GM12892 (cell line): ENCODE results near the gene RAB36.
A peak's percentile ranks its signal among the peaks of the same experiment; 100 is the strongest.

Experiments
- DNase-seq: peaks from one replicate; pipeline ENCODE4 v3.0.0; 2011; ENCODE audit not compliant: insufficient read length
- FAIRE-seq: peaks from 2 replicates; lab custom pipeline; 2011; peaks lifted over from hg19 to GRCh38; lab: Jason Lieb, UNC
- POLR2A ChIP-seq: IDR thresholded peaks from 2 replicates; pipeline ENCODE4 v1.6.1; 2011; ENCODE audit warnings: low read depth, low read length, control low read depth
- POLR2AphosphoS5 ChIP-seq: IDR thresholded peaks from 2 replicates; pipeline ENCODE4 v1.6.1; 2011; ENCODE audit warnings: low read depth, low read length, control low read depth
- TAF1 ChIP-seq: IDR thresholded peaks from 2 replicates; pipeline ENCODE4 v1.6.1; 2011; ENCODE audit warnings: low read depth, mild to moderate bottlenecking, control low read depth, low read length, borderline replicate concordance

RAB36 gene

GRCh38 chr22:23169043-23169406 is 23.7 kb downstream of the RAB36 start:
- FAIRE-seq: no peak
- TF ChIP-seq POLR2AphosphoS5 (no peak), POLR2A (no peak), TAF1 (no peak)
- DNase-seq: no peak

DNA sequence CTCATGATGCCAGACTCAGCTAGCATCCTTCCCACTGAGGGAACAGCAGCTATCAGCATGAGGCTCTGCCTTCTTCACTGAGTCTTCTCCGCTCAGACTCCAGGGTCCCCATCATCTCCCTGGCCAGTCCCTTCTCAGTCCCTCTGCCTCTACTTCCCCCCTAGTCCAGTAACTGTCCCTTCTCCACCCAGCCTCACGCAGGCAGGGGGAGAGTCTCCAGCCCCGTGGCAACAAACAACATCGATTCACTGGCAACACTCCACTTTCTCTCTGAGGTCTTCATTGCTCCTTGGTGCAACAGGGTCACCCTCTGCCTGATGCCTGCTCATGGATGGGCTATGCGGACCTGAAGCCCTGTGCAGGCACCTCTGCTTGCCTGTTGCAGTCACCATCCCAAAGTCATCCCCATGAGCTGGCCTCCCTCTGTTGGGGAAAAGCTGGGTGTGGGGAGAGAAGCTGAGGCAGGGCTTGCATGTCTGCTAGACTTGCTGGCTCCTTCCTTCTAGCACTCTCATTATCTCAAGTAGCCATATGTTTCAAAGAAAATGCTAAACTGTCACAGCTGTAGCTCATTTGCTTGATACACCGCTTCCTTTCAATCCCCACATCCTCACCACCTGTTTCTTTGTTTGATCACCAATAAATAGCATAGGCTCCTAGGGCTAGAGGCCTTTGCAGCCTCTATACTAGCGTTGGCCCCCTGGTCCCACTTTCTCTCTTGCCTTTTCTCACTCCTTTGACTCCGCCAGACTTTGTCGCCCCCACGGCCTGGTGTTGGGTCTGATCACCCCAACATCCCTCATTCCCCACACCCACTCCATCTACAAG is 30.8 kb downstream of the RAB36 start:
- DNase-seq: no peak
- TF ChIP-seq POLR2A (no peak), TAF1 (no peak), POLR2AphosphoS5 (no peak)
- no peak for FAIRE-seq

- TF ChIP-seq POLR2AphosphoS5 (no peak), TAF1 (no peak), POLR2A (no peak)
- FAIRE-seq: no peak
- no peak for DNase-seq
These were observed 31.4 kb downstream of the RAB36 start for GRCh38 chr22:23176645-23177027.

- no peak for DNase-seq
- peak; percentile 64 for FAIRE-seq
- TF ChIP-seq TAF1: no peak
- no peak for TF ChIP-seq POLR2A
- TF ChIP-seq POLR2AphosphoS5: no peak
These were observed 31.9 kb downstream of the RAB36 start for GRCh38 chr22:23177197-23177596.

DNA sequence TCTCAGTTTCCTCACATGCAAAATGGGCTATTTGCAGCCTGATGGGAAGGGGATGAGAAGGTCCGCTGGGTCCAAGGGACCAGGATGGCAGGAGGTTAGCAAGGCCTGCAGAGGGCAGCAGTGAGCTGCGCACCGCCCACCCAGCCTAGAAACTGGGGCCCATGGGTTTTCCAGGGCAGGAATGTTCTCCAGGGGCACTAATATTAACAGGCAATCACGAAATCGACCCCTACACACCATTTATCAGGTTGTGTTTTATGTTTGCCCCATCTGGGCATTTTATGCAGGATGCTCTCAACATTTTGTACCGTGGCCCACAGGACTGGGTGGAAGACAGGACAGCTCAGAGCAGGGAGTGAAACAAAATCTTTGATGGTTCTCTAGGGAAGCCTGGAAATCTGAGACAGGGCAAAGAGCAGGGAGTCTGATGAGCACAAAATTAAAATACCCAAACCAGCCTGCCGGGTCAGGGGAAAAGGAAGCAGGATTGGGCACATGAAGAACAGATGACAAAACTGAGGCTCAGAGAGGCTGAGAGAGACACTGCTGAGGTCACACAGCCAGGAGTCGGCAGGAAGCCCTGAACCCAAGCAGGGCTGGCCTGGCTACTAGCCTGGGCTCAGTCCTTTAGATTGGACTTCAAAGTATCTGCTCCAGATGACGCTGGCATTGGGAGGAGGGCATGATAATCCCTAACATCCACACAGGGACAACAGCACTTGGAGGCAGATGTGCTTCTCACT is 33.4 kb downstream of the RAB36 start:
- peak; percentile 77 for FAIRE-seq
- no peak for TF ChIP-seq POLR2A
- TF ChIP-seq TAF1: no peak
- TF ChIP-seq POLR2AphosphoS5: no peak

DNA sequence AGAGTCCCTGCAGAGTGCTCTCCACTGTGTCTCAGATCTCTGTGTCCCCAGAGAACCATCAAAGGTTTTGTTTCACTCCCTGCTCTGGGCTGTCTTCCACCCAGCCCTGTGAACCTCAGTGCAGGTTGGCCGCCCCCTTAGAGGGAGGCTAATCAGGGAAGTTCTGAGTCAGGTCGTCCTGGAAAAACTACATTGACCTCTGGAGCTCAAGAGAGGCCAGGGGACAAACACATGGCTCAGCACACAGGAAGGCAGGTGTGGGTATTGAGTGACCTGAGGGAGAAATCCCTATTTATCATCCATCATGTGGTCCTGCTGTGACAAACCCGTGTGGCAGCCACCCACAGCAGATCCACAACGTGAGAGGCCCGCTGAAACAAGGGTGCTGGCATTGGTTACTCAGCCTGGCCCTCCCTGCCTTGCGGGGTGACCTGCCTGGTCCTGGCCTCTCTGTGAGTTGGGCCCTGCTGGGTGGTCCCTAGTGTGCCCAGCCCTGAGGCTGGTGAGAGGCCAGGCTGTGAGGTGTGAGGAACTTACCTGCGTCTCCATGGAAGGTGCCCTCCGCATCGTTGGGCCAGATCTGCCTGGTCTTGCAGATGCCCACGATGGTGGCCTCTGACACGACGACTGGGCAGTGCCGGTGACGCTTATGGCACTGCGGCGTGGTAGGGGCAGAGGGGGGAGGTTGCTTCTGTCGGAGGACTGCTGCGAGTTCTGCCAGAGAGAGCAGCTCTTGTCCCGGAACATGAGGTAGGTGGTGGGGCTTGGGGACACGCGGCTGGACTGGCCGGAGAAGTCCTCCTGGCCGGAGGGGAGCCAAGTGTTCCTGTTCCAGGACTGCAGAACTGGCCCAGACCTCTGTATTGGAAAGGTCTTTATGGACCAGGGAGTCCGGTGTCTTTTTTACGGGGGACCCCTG is 34.4 kb downstream of the RAB36 start:
- no peak for FAIRE-seq
- TF ChIP-seq POLR2AphosphoS5: no peak
- TF ChIP-seq TAF1: no peak
- TF ChIP-seq POLR2A: no peak
- DNase-seq: no peak

More for the DNA sequence above, 33.4 kb downstream of the RAB36 start:
- DNase-seq: peak; percentile 64

- TF ChIP-seq TAF1 (no peak), POLR2AphosphoS5 (no peak), POLR2A (no peak)
- peak; percentile 67 for DNase-seq
- peak; percentile 50 for FAIRE-seq
These were observed 35.1 kb downstream of the RAB36 start, which contains the start of gene BCR for GRCh38 chr22:23180301-23180892. BCR (plus strand) TSS chr22:23180509; CDS start chr22:23180961, 452 bp downstream.

DNA sequence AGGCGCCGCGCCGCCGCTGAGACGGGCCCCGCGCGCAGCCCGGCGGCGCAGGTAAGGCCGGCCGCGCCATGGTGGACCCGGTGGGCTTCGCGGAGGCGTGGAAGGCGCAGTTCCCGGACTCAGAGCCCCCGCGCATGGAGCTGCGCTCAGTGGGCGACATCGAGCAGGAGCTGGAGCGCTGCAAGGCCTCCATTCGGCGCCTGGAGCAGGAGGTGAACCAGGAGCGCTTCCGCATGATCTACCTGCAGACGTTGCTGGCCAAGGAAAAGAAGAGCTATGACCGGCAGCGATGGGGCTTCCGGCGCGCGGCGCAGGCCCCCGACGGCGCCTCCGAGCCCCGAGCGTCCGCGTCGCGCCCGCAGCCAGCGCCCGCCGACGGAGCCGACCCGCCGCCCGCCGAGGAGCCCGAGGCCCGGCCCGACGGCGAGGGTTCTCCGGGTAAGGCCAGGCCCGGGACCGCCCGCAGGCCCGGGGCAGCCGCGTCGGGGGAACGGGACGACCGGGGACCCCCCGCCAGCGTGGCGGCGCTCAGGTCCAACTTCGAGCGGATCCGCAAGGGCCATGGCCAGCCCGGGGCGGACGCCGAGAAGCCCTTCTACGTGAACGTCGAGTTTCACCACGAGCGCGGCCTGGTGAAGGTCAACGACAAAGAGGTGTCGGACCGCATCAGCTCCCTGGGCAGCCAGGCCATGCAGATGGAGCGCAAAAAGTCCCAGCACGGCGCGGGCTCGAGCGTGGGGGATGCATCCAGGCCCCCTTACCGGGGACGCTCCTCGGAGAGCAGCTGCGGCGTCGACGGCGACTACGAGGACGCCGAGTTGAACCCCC is 35.8 kb downstream of the RAB36 start:
- FAIRE-seq (no peak), DNase-seq (no peak)
- TF ChIP-seq POLR2AphosphoS5 (no peak), TAF1 (no peak), POLR2A (no peak)

DNA sequence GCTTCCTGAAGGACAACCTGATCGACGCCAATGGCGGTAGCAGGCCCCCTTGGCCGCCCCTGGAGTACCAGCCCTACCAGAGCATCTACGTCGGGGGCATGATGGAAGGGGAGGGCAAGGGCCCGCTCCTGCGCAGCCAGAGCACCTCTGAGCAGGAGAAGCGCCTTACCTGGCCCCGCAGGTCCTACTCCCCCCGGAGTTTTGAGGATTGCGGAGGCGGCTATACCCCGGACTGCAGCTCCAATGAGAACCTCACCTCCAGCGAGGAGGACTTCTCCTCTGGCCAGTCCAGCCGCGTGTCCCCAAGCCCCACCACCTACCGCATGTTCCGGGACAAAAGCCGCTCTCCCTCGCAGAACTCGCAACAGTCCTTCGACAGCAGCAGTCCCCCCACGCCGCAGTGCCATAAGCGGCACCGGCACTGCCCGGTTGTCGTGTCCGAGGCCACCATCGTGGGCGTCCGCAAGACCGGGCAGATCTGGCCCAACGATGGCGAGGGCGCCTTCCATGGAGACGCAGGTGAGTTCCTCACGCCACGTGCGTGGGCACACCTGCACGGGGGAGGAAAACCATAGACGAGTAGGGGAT is 36.5 kb downstream of the RAB36 start:
- no peak for FAIRE-seq
- DNase-seq: no peak
- TF ChIP-seq TAF1 (no peak), POLR2AphosphoS5 (no peak), POLR2A (no peak)
